Esophagus squamous epithelium (tissue), 4 donors: ENCODE measurements around the gene BBOX1.
"Not testable (repeated sequence)": the region's sequence is repeated elsewhere in the genome, so short reads cannot be mapped to it uniquely, and the experiment has no call there.

Source experiments
- POLR2A ChIP-seq, 4 donors: fragments of 450-650 bp; IDR thresholded peaks; one replicate each; pipeline ENCODE4 v1.6.1; 2017; ENCODE audit warnings: antibody characterized with exemption in 4 of 4, mild to moderate bottlenecking in 4 of 4, moderate library complexity in 3 of 4
- TF ChIP-seq, protein P1 (sequence below), 6 experiments: fragments of 450-650 bp in 4 of 6; fragments of 200-600 bp in 2 of 6; sonication (generic) in 2 of 6; IDR thresholded peaks; one replicate each; pipeline ENCODE4 v1.5.1; 2016 to 2019; ENCODE audit warnings: antibody characterized with exemption in 6 of 6, mild to moderate bottlenecking in 4 of 6, moderate library complexity in 4 of 6

GRCh38 chr11:27135924-27136329 lies 95.3 kb downstream of the BBOX1 start:
- TF ChIP-seq, protein P1, sequence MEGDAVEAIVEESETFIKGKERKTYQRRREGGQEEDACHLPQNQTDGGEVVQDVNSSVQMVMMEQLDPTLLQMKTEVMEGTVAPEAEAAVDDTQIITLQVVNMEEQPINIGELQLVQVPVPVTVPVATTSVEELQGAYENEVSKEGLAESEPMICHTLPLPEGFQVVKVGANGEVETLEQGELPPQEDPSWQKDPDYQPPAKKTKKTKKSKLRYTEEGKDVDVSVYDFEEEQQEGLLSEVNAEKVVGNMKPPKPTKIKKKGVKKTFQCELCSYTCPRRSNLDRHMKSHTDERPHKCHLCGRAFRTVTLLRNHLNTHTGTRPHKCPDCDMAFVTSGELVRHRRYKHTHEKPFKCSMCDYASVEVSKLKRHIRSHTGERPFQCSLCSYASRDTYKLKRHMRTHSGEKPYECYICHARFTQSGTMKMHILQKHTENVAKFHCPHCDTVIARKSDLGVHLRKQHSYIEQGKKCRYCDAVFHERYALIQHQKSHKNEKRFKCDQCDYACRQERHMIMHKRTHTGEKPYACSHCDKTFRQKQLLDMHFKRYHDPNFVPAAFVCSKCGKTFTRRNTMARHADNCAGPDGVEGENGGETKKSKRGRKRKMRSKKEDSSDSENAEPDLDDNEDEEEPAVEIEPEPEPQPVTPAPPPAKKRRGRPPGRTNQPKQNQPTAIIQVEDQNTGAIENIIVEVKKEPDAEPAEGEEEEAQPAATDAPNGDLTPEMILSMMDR (IDR thresholded peaks at IDR 0.05): not testable (repeated sequence)
- not testable (repeated sequence) for TF ChIP-seq POLR2A (IDR thresholded peaks at IDR 0.05)
